Measurements from ENCODE around the gene CLDN5.

The CLDN5 gene

DNA sequence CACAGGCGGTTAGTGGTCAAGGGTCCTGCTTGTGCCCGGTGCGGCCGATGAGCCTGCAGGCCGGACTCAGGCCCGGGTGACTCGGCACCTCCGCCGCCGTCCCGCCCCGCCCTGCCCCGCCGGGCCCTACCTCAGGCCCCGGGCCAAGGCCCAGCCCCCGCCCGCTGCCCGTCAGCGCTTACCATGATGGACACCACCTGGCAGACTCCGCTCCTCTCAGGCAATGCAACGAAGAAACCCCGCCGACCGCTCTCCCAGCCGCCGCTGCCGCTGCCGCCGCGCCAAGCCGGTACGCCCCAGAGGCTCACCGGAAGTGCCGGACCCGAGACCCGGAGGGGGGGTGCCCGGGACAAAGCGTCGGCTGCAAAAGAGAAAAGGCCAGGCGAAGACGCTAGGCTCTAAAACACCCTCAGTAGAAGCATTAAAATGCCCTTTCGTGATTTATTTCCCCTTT lies 45.3 kb downstream of the CLDN5 start, which contains the start of gene UFD1:
Gene UFD1 (minus strand): TSS at position 293 of the 454 bp plus-strand sequence. CDS start 108 bp downstream, at position 185.
- DNase-seq = peak; percentile 54

DNA sequence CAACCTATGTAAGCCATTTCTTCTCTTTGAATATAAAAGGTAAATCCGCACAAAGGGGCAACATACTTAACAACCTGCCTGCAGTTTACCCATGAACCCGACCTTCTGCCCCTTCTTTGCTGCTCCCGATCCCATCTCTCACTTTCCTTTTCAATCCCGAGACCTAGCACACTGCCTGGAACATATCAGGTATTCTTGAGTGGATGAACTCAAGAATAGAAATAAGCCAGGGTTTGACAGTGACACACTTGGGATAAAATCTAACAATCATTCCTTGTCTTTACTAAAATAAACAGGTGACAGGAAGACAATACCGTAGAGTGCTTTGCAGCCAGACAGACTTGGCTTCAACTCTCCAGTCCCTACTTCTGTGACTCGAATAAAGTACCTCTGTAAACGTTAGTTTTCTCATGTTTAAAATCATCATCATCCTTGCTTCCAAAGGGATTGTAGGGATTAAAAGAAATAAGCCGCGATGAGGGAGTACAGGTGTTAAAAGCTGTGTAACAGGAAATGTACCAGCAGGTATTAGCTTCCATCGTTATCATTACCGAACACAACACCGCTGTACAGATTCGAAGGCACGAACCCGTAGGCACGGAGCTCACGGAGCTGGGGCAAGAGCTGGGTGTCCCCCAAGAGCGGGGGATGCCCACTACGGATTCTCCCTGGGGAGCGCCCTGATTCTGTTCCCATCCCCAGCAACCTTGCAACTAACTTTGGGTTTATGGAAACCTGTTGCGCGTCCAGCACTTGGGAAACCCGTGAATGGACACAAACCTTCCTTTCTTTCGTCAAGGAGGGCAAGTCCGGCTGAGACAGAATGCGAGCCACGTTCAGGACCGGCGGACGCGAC lies 45.9 kb downstream of the CLDN5 start:
- DNase-seq = no peak

DNA sequence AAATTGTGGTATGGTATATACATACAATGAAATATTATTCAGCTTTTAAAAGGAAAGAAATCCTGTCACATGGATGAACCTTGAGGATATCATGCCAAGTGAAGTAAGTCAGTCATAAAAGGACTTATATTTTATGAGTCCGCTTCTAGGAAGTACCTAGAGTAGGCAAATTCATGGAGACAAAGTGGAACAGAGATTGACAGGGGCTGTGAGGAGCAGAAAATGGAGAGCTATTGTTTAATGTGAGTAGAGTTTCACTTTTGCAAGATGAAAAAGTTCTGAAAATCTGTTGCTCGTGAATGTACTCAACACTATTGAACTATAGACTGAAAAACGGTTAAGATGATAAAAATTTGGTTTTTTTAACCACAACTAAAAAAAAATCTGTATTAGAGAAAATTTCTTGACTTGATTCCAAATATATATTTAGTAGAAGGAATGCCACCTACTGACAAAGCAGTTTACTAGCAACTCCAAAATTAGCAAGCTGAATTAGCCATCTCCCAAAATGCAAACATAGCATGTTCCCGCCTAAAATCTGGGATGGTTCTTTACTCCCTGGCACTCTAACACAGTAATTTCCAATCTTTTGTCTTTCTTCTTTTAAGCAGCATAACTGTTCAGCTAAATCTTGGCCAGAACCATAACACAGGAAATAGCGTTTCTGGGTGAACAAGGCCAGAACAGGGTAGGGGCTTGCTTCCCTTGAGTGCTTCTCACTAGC lies 46.7 kb downstream of the CLDN5 start:
- no peak for DNase-seq

DNA sequence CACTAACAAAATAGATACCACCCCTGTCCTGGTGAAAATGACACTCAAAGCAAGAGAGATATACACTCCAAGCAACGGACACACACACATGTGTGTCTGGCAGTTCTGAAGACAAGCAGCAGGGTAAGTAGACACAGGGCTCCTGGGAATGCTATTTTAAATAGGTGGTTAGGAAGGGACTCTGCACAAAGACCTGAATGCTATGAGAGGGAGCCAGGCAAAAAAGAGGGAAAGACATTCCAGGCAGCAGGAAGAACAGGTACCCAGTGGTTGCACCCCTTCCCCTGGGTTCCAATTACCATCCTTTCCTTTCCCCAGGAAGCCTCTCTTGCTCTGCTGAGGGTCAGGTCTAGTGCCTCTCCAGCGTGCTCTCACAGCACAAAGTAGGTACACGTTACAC lies 48.2 kb downstream of the CLDN5 start:
- DNase-seq = no peak

DNA sequence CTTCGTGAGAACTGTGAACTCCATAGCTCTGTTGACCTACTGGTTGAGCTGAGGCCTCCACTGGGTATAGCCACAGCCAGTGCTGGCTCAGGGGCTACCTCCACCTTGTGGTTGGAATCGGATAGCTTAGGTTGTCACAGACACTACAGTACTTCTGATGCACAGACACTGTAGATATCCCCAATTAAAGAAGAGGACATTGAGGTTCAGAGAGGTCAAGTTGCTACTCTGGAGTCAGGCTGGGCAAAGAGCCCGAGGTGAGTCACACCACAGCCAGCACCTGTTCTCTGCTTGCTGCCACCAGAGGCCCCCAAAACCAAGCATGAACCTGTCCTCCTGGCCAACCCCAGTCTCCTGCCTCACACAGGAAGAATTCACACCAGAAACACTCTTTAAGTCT lies 50.6 kb downstream of the CLDN5 start:
- DNase-seq = no peak

Data from NCI-H2107 (cell line).